H1 (cell line): ENCODE measurements around the gene KDM6B. TPM values are rescaled to one million over a fixed set of nuclear protein-coding genes. Genes with fewer than 3 reads are reported as not detected.

ENCODE experiments used
- ATF2 ChIP-seq: IDR thresholded peaks from 2 replicates; pipeline ENCODE4 v1.6.1; 2012; ENCODE audit warnings: low read length, inconsistent platforms
- polyA plus RNA-seq, 7 experiments: library from polyadenylated mRNA; depleted of rRNA in 3 of 7; stranded (reverse) in 5 of 7; unstranded in 2 of 7; fragments of >200 nt in 5 of 7; fragments of 200-250 nt in 2 of 7; gene quantifications; 1 replicate in 5 of 7; 2 replicates in 1 of 7; 4 replicates in 1 of 7; pipeline versions ENCODE4 v1.2.1 to v1.2.3, GENCODE V29; 2011 to 2013; ENCODE audit warnings: missing spikeins in 2 of 7, mixed read lengths in 2 of 7
- total RNA-seq: library from RNA; stranded (reverse); fragmentation: NEBNext Ultra II Directional; extraction: Animal tissue kit (Norgen Biotek cat#: 25700); gene quantifications from 2 replicates; pipeline ENCODE4 v1.2.1, GENCODE V29; 2021

KDM6B gene
- total and polyA plus RNA-seq, 2 of the 8 experiments (the other 6 are each of a cell fraction or from before 2014, with no cell fraction given), result 0.48 to 3.7 TPM

GRCh38 chr17:7833011-7833794, 814 bp upstream of the KDM6B start (continued):
- no peak for TF ChIP-seq ATF2
